DOHH2 (cell line): ENCODE results near the gene ZNF570.

Source experiments
- H3F3A ChIP-seq: fragments of 200-600 bp; sonication (generic), shearing (Covaris generic); 2 replicates; pipeline ENCODE4 v1.6.0; 2016; ENCODE audit warnings: antibody characterized with exemption, mild to moderate bottlenecking; ENCODE audit not compliant: control insufficient read depth, insufficient read depth
- H3K27ac ChIP-seq: fragments of 200-600 bp; sonication (generic); 2 replicates; pipeline ENCODE4 v1.5.1; 2014; ENCODE audit warnings: low read depth, mild to moderate bottlenecking, low read length, moderate library complexity
- H3K27me3 ChIP-seq: fragments of 200-600 bp; sonication (generic); 2 replicates; pipeline ENCODE4 v1.6.1; 2014; ENCODE audit warnings: mild to moderate bottlenecking, low read length, mixed read lengths; ENCODE audit not compliant: control insufficient read depth
- H3K36me3 ChIP-seq: fragments of 200-600 bp; sonication (generic); 2 replicates; pipeline ENCODE4 v1.6.1; 2014; ENCODE audit warnings: mild to moderate bottlenecking, low read length, moderate library complexity, mixed read lengths; ENCODE audit not compliant: control insufficient read depth
- H3K4me1 ChIP-seq: fragments of 200-600 bp; sonication (generic); 2 replicates; pipeline ENCODE4 v1.6.1; 2014; ENCODE audit warnings: mild to moderate bottlenecking, low read length, mixed read lengths; ENCODE audit not compliant: control insufficient read depth
- H3K4me2 ChIP-seq: fragments of 200-600 bp; sonication (generic); 2 replicates; pipeline ENCODE4 v1.6.0; 2014; ENCODE audit warnings: mild to moderate bottlenecking, low read length, moderate library complexity
- H3K4me3 ChIP-seq: fragments of 200-600 bp; sonication (generic); 2 replicates; pipeline ENCODE4 v1.5.1; 2014; ENCODE audit warnings: mild to moderate bottlenecking, low read length, mixed read lengths
- H3K79me2 ChIP-seq: fragments of 200-600 bp; sonication (generic); 2 replicates; pipeline ENCODE4 v1.6.1; 2014; ENCODE audit warnings: mild to moderate bottlenecking, low read length, mixed read lengths; ENCODE audit not compliant: control insufficient read depth
- H3K9me2 ChIP-seq: fragments of 200-600 bp; sonication (generic); replicated peaks from 2 replicates; pipeline ENCODE4 v1.6.1; 2014; ENCODE audit warnings: mild to moderate bottlenecking, low read length, mixed read lengths; ENCODE audit not compliant: control insufficient read depth
- H3K9me3 ChIP-seq: fragments of 200-600 bp; sonication (generic); 2 replicates; pipeline ENCODE4 v1.6.1; 2014; ENCODE audit warnings: antibody characterized with exemption, low read length, mixed read lengths; ENCODE audit not compliant: control insufficient read depth, insufficient read depth
- H4K20me1 ChIP-seq: fragments of 200-600 bp; sonication (generic); 2 replicates; pipeline ENCODE4 v1.6.0; 2014; ENCODE audit warnings: low read depth, mild to moderate bottlenecking, antibody characterized with exemption, low read length, moderate library complexity; ENCODE audit not compliant: control insufficient read depth, insufficient read depth
- EZH2phosphoT487 ChIP-seq: fragments of 200-600 bp; sonication (generic); IDR thresholded peaks from 2 replicates; pipeline ENCODE4 v1.6.1; 2017; ENCODE audit warnings: borderline replicate concordance, mild to moderate bottlenecking, antibody characterized with exemption, low read length, moderate library complexity, mixed read lengths
- TF ChIP-seq, protein P1 (sequence below): fragments of 200-600 bp; sonication (generic); IDR thresholded peaks from one replicate; pipeline ENCODE4 v1.5.1; 2014; ENCODE audit warnings: antibody characterized with exemption, mild to moderate bottlenecking, low read depth, low read length; ENCODE audit not compliant: poor library complexity, severe bottlenecking

ZNF570 gene

DNA sequence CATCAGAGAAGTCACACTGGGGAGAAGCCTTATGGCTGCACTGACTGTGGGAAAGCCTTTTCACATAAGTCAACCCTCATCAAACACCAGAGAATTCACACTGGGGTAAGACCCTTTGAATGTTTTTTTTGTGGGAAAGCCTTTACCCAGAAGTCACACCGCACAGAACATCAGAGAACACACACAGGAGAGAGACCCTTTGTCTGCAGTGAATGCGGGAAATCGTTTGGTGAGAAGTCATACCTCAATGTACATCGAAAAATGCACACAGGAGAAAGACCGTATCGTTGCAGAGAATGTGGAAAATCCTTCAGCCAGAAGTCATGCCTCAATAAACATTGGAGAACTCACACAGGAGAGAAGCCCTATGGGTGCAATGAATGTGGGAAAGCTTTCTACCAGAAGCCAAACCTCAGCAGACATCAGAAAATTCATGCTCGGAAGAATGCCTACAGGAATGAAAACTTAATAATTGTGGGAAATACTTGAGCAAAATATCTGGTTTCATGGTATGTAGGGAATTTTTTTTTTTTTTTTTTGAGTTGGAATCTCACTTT is 68.3 kb downstream of the ZNF570 start:
- Histone ChIP-seq H3K9me3 (peaks cover 21% of the 10 kb centered on the region), H3K4me1 (no peaks in the 10 kb centered on the region), H4K20me1 (no peaks in the 10 kb centered on the region), H3K36me3 (no peaks in the 10 kb centered on the region), H3K27me3 (no peaks in the 10 kb centered on the region), H3K4me3 (no peak overlapping the region), H3F3A (no peaks in the 10 kb centered on the region), H3K27ac (no peak overlapping the region), H3K4me2 (no peak overlapping the region), H3K79me2 (no peaks in the 10 kb centered on the region), H3K9me2 (no peaks in the 10 kb centered on the region)
- TF ChIP-seq, protein P1, sequence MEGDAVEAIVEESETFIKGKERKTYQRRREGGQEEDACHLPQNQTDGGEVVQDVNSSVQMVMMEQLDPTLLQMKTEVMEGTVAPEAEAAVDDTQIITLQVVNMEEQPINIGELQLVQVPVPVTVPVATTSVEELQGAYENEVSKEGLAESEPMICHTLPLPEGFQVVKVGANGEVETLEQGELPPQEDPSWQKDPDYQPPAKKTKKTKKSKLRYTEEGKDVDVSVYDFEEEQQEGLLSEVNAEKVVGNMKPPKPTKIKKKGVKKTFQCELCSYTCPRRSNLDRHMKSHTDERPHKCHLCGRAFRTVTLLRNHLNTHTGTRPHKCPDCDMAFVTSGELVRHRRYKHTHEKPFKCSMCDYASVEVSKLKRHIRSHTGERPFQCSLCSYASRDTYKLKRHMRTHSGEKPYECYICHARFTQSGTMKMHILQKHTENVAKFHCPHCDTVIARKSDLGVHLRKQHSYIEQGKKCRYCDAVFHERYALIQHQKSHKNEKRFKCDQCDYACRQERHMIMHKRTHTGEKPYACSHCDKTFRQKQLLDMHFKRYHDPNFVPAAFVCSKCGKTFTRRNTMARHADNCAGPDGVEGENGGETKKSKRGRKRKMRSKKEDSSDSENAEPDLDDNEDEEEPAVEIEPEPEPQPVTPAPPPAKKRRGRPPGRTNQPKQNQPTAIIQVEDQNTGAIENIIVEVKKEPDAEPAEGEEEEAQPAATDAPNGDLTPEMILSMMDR: no peak
- TF ChIP-seq EZH2phosphoT487: no peak
